HG02840 (cell line): ENCODE results near the gene DRGX.

ENCODE experiments used
- ATAC-seq: cut with Tn5 transposase; IDR thresholded peaks from one replicate; pipeline ENCODE4 v1.9.1; 2021; ENCODE audit warnings: mild to moderate bottlenecking, moderate library complexity, moderate number of reproducible peaks; ENCODE audit not compliant: unreplicated experiment, low FRiP score

The DRGX gene

GRCh38 chr10:49364051-49364450 lies 31.8 kb downstream of the DRGX start:
- no peak for ATAC-seq

- ATAC-seq: no peak
Observed at GRCh38 chr10:49363309-49364031, 32.4 kb downstream of the DRGX start.

- peak; percentile 80 for ATAC-seq
Observed at GRCh38 chr10:49362596-49363260, 33.2 kb downstream of the DRGX start.

GRCh38 chr10:49361735-49362568 lies 33.9 kb downstream of the DRGX start:
- no peak for ATAC-seq

GRCh38 chr10:49361178-49361554 lies 34.7 kb downstream of the DRGX start:
- ATAC-seq: no peak

- ATAC-seq: no peak
Observed at GRCh38 chr10:49360271-49361177, 35.4 kb downstream of the DRGX start.

- no peak for ATAC-seq
Observed at GRCh38 chr10:49359349-49360270, 36.3 kb downstream of the DRGX start.

- ATAC-seq: no peak
Observed at GRCh38 chr10:49357910-49358309, 38.0 kb downstream of the DRGX start.

- no peak for ATAC-seq
Observed at GRCh38 chr10:49356944-49357343, 38.9 kb downstream of the DRGX start.

- ATAC-seq: no peak
Observed at GRCh38 chr10:49356181-49356580, 39.7 kb downstream of the DRGX start.

GRCh38 chr10:49355221-49355620 lies 40.7 kb downstream of the DRGX start:
- no peak for ATAC-seq

GRCh38 chr10:49354593-49354992 lies 41.3 kb downstream of the DRGX start:
- no peak for ATAC-seq

GRCh38 chr10:49353895-49354566 lies 41.9 kb downstream of the DRGX start:
- ATAC-seq: no peak

- ATAC-seq: no peak
Observed at GRCh38 chr10:49353026-49353894, 42.6 kb downstream of the DRGX start.

- no peak for ATAC-seq
Observed at GRCh38 chr10:49352323-49352722, 43.6 kb downstream of the DRGX start.

GRCh38 chr10:49351669-49352068 lies 44.2 kb downstream of the DRGX start:
- ATAC-seq: no peak

- ATAC-seq: no peak
Observed at GRCh38 chr10:49350846-49351532, 44.9 kb downstream of the DRGX start.
